HepG2 (cell line): Measurements from ENCODE around the gene AZI2. TPM values are rescaled to one million over a fixed set of nuclear protein-coding genes. Genes with fewer than 3 reads are reported as not detected.

Source experiments
- CBFB ChIP-seq: sonication (generic); formaldehyde crosslinking; IDR thresholded peaks from 2 replicates; pipeline ENCODE4 v1.4.0; 2020; ENCODE audit warnings: missing genetic modification reagents
- E2F1 ChIP-seq: sonication (generic); formaldehyde crosslinking; IDR thresholded peaks from 2 replicates; pipeline ENCODE4 v1.5.0; 2020; ENCODE audit warnings: missing genetic modification reagents
- HNF4G ChIP-seq, 2 experiments: sonication (generic) in 1 of 2; formaldehyde crosslinking in 1 of 2; IDR thresholded peaks; 2 replicates each; pipeline versions ENCODE4 v1.4.0 to v1.6.1; 2011 to 2020; ENCODE audit warnings: borderline replicate concordance in 2 of 2, low read depth in 2 of 2, mild to moderate bottlenecking in 2 of 2, low read length in 1 of 2, missing genetic modification reagents in 1 of 2, moderate library complexity in 1 of 2
- HOXA9 ChIP-seq: sonication (generic); formaldehyde crosslinking; IDR thresholded peaks from 2 replicates; pipeline ENCODE4 v1.8.1; 2022; ENCODE audit warnings: missing genetic modification reagents, mild to moderate bottlenecking, moderate library complexity, borderline replicate concordance
- IRF2 ChIP-seq: IDR thresholded peaks from 2 replicates; pipeline ENCODE4 v1.6.1; 2018; ENCODE audit warnings: missing genetic modification reagents, missing compliant biosample characterization
- ISL2 ChIP-seq: sonication (generic); formaldehyde crosslinking; IDR thresholded peaks from 2 replicates; pipeline ENCODE4 v1.5.0; 2020; ENCODE audit warnings: missing genetic modification reagents
- KMT2B ChIP-seq: IDR thresholded peaks from 2 replicates; pipeline ENCODE4 v1.6.1; 2016; ENCODE audit warnings: missing genetic modification reagents, missing compliant biosample characterization
- MIER3 ChIP-seq: IDR thresholded peaks from 2 replicates; pipeline ENCODE4 v1.6.1; 2016; ENCODE audit warnings: missing compliant biosample characterization, borderline replicate concordance
- MIXL1 ChIP-seq: IDR thresholded peaks from 2 replicates; pipeline ENCODE4 v1.6.1; 2016
- MTA3 ChIP-seq: sonication (generic); formaldehyde crosslinking; IDR thresholded peaks from 2 replicates; pipeline ENCODE4 v1.4.0; 2020; ENCODE audit warnings: missing genetic modification reagents
- POGZ ChIP-seq: sonication (generic); formaldehyde crosslinking; IDR thresholded peaks from 2 replicates; pipeline ENCODE4 v1.4.0; 2020; ENCODE audit warnings: mild to moderate bottlenecking, missing genetic modification reagents
- SMARCE1 ChIP-seq: fragments of 450-650 bp; IDR thresholded peaks from 2 replicates; pipeline ENCODE4 v1.6.1; 2017; ENCODE audit warnings: borderline replicate concordance
- TARDBP ChIP-seq: sonication (generic); formaldehyde crosslinking; IDR thresholded peaks from 2 replicates; pipeline ENCODE4 v1.8.0; 2022; ENCODE audit warnings: mild to moderate bottlenecking, missing genetic modification reagents
- TFAP4 ChIP-seq: sonication (generic); IDR thresholded peaks from 2 replicates; pipeline ENCODE4 v1.6.1; 2016; ENCODE audit warnings: low read depth, borderline replicate concordance
- THAP8 ChIP-seq: sonication (generic); formaldehyde crosslinking; IDR thresholded peaks from 2 replicates; pipeline ENCODE4 v1.5.1; 2020; ENCODE audit warnings: missing genetic modification reagents, mild to moderate bottlenecking, borderline replicate concordance
- ZMYM3 ChIP-seq: sonication (generic); formaldehyde crosslinking; IDR thresholded peaks from 2 replicates; pipeline ENCODE4 v1.5.1; 2020; ENCODE audit warnings: mild to moderate bottlenecking, missing genetic modification reagents
- ZNF230 ChIP-seq: sonication (generic); formaldehyde crosslinking; IDR thresholded peaks from 2 replicates; pipeline ENCODE4 v1.4.0; 2020; ENCODE audit warnings: mild to moderate bottlenecking, missing genetic modification reagents
- ZNF235 ChIP-seq: sonication (generic); formaldehyde crosslinking; IDR thresholded peaks from 2 replicates; pipeline ENCODE4 v1.8.1; 2023; ENCODE audit warnings: mild to moderate bottlenecking, missing genetic modification reagents, borderline replicate concordance
- ZNF33A ChIP-seq: sonication (generic); formaldehyde crosslinking; IDR thresholded peaks from 2 replicates; pipeline ENCODE4 v1.5.1; 2020; ENCODE audit warnings: missing genetic modification reagents, mild to moderate bottlenecking, moderate library complexity, borderline replicate concordance
- ZNF383 ChIP-seq: sonication (generic); formaldehyde crosslinking; IDR thresholded peaks from 2 replicates; pipeline ENCODE4 v1.4.0; 2020; ENCODE audit warnings: missing genetic modification reagents, mild to moderate bottlenecking, borderline replicate concordance
- ZNF431 ChIP-seq: sonication (generic); formaldehyde crosslinking; IDR thresholded peaks from 2 replicates; pipeline ENCODE4 v1.9.0; 2022; ENCODE audit warnings: missing genetic modification reagents, low read depth, mild to moderate bottlenecking, borderline replicate concordance
- ZNF432 ChIP-seq: sonication (generic); formaldehyde crosslinking; IDR thresholded peaks from 2 replicates; pipeline ENCODE4 v1.5.0; 2020; ENCODE audit warnings: missing genetic modification reagents, mild to moderate bottlenecking, borderline replicate concordance
- ZNF598 ChIP-seq: sonication (generic); formaldehyde crosslinking; IDR thresholded peaks from 2 replicates; pipeline ENCODE4 v1.5.1; 2020; ENCODE audit warnings: mild to moderate bottlenecking, missing genetic modification reagents, borderline replicate concordance
- ZNF780A ChIP-seq: sonication (generic); formaldehyde crosslinking; IDR thresholded peaks from 2 replicates; pipeline ENCODE4 v1.8.0; 2022; ENCODE audit warnings: mild to moderate bottlenecking, missing genetic modification reagents, moderate library complexity
- ZSCAN12 ChIP-seq: sonication (generic); formaldehyde crosslinking; IDR thresholded peaks from 2 replicates; pipeline ENCODE4 v1.9.0; 2021; ENCODE audit warnings: mild to moderate bottlenecking, missing genetic modification reagents
- polyA plus RNA-seq, 8 experiments: library from polyadenylated mRNA; depleted of rRNA in 3 of 8; stranded (reverse) in 7 of 8; unstranded in 1 of 8; fragments of >200 nt; fragmentation: Illumina TruSeq in 4 of 8; extraction: Trizol in 4 of 8; gene quantifications; 2 replicates each; pipeline versions ENCODE4 v1.2.1 to v1.2.3, GENCODE V29; 2011 to 2016; ENCODE audit warnings: low read depth in 4 of 8, missing spikeins in 1 of 8, mixed read lengths in 1 of 8; ENCODE audit not compliant: insufficient read depth in 1 of 8
- total RNA-seq, 5 experiments: library from RNA; depleted of rRNA; stranded (reverse); fragments of >200 nt; fragmentation: Illumina TruSeq; extraction: Trizol; gene quantifications; 2 replicates each; pipeline ENCODE4 v1.2.3, GENCODE V29; 2016; ENCODE audit warnings: low read depth in 1 of 5
- TF ChIP-seq, protein P1 (sequence below): IDR thresholded peaks from 2 replicates; pipeline ENCODE4 v1.6.1; 2016; ENCODE audit warnings: missing compliant biosample characterization, missing genetic modification reagents, borderline replicate concordance

The AZI2 gene
- total and polyA plus RNA-seq, 2 of the 13 experiments (the other 11 are each of a cell fraction or from before 2014, with no cell fraction given), result 43.7 to 49.8 TPM

- TF ChIP-seq ZNF431 (CRISPR knock-in tag) (peak; percentile 78), ZNF598 (CRISPR knock-in tag) (peak; percentile 81; the same call in 1 of the 2 replicates), ZNF432 (CRISPR knock-in tag) (no peak), MIER3 (CRISPR knock-in tag) (peak; percentile 41; the same call in 1 of the 2 replicates), ZNF33A (CRISPR knock-in tag) (no peak), HNF4G (IDR thresholded peaks at IDR 0.05; ENCODE audit: borderline replicate concordance, low read depth, low read length) (no peak), HNF4G (CRISPR knock-in tag; IDR thresholded peaks at IDR 0.05; ENCODE audit: borderline replicate concordance, low read depth) (no peak; the same call in 1 of the 2 replicates), MIXL1 (no peak; the same call in 1 of the 2 replicates), TARDBP (CRISPR knock-in tag) (peak; percentile 61; the same call in 1 of the 2 replicates), ISL2 (CRISPR knock-in tag) (peak; percentile 44; the same call in 1 of the 2 replicates), E2F1 (CRISPR knock-in tag) (peak; percentile 77), IRF2 (peak; percentile 84), ZSCAN12 (0 out of 2 replicates have a peak, but pooled peaks have one; percentile 53), ZNF230 (CRISPR knock-in tag) (peak; percentile 32; the same call in 1 of the 2 replicates), HOXA9 (CRISPR knock-in tag) (no peak; the same call in 1 of the 2 replicates), POGZ (CRISPR knock-in tag) (peak; percentile 88), ZMYM3 (no peak), SMARCE1 (no peak), ZNF383 (CRISPR knock-in tag) (peak; percentile 82; the same call in 1 of the 2 replicates), THAP8 (no peak), ZNF780A (CRISPR knock-in tag) (no peak), ZNF235 (CRISPR knock-in tag) (peak; percentile 90; the same call in 1 of the 2 replicates), TFAP4 (peak; percentile 10; the same call in 1 of the 2 replicates), CBFB (CRISPR knock-in tag) (peak; percentile 63; the same call in 1 of the 2 replicates), KMT2B (peak; percentile 97), MTA3 (CRISPR knock-in tag) (no peak)
- TF ChIP-seq, protein P1, sequence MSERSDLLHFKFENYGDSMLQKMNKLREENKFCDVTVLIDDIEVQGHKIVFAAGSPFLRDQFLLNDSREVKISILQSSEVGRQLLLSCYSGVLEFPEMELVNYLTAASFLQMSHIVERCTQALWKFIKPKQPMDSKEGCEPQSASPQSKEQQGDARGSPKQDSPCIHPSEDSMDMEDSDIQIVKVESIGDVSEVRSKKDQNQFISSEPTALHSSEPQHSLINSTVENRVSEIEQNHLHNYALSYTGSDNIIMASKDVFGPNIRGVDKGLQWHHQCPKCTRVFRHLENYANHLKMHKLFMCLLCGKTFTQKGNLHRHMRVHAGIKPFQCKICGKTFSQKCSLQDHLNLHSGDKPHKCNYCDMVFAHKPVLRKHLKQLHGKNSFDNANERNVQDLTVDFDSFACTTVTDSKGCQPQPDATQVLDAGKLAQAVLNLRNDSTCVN (CRISPR knock-in tag), result peak; percentile 28; the same call in 1 of the 2 replicates
Measured at GRCh38 chr3:28348629-28349468, at the start of gene AZI2, which contains the start of gene ZCWPW2 (continued).
